NCI-H1436 treated with DMSO at 0.1 percent for 48 hours (cell line): ENCODE measurements around the gene LMTK3.
"Not testable (repeated sequence)": the region's sequence is repeated elsewhere in the genome, so short reads cannot be mapped to it uniquely, and the experiment has no call there.

Source experiments
- DNase-seq: peaks from one replicate; lab custom pipeline; 2025; lab: John Stamatoyannopoulos, UW

The LMTK3 gene

DNA sequence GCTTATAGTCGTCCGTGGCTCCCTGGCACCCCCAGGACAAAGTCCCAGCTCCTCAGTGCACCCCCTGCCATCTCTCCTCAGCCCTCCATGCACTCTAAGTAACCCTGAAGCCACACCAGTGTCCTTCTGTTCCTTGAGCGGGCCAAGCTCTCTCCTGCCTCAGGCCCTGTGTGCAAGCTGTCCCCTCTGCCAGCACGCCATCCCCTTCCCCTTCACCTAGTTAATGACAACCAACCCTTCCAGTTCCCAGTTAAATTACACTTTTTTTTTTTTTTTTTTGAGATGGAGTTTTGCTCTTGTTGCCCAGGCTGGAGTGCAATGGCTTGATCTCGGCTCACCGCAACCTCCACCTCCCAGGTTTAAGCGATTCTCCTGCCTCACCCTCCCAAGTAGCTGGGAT is 23.2 kb downstream of the LMTK3 start:
- DNase-seq = not testable (repeated sequence)

DNA sequence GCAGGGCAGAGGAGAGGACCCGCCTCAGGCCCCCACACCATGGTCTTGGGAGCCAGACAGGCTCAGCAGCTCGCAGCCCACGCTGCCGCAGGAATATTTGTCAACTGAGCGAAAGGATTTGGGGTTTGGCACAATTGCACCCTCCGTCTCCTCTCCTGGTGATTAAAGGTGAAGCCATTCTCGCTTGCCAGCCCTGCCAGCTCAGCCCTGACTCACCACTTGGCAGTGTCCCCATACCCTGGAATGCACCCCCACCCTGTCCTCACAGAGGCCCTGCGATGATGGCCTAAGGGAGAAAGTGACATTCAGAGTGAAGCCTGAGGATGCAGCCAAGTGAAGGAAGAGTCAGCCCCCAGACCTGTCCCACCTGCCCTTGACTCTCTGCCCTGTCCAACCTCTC is 23.7 kb downstream of the LMTK3 start:
- DNase-seq = no peak

DNA sequence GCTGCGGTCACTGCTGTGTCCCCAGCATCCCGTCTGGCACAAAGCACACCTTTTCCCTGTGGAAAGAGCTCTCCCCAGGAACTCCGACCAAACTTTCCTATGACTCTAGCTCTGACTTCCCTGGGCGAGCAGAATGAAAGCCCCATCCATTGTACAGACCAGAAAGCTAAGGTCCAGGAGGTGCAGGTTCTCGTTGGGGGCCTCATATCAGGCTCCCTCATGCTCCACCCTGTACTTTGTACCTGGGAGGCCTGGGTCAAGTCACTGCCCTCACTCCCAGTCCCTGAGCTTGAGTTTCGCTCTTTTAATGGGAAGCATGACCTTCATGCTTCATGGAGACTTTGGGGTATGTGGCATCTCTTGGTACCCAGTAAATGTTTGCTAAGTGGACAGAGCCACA is 24.1 kb downstream of the LMTK3 start:
- DNase-seq = no peak

DNA sequence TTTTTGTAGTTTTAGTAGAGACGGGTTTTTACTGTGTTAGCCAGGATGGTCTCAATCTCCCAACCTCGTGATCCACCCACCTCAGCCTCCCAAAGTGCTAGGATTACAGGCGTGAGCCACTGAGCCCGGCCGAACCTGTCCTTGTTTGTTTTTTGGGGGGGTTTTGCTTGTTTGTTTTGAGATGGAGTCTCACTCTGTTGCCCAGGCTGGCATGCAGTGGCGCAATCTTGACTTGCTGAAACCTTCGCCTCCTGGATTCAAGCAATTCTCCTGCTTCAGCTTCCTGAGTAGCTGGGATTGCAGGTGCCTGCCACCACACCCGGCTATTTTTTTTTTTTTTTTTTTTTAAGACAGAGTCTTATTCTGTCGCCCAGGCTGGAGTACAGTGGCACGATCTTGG is 24.9 kb downstream of the LMTK3 start:
- DNase-seq = not testable (repeated sequence)

DNA sequence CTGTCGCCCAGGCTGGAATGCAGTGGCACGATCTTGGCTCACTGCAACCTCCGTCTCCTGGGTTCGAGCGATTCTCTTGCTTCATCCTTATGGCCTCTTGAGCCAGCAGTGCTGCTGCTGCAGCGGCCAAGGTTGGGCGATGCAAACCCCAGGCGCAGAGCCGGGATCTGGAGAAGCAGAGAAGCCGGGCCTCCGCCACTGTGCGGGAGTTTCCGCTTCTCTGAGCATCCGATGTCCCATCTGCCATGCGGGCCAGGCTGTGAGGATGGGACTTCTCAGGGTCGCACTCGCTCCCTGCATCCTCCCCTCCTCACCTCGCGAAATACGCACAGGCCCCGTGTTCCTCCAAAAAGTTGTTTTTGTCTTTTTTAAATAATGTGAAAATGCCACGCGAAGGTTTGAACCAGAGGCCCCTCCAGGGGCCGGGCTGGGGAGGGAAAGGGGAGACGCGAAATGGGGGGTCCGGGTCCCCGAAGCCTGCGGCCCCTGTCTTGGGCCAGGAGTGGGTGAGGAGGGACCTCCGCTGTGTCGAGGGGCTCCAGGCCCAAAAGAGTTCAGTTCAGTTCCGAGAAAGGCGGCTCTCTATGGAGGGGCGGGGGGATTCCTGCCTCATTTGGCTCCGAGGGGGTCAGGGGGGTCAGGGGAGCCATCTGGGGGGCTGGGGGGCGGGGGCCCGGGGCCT is 26.6 kb downstream of the LMTK3 start:
- no peak for DNase-seq

DNA sequence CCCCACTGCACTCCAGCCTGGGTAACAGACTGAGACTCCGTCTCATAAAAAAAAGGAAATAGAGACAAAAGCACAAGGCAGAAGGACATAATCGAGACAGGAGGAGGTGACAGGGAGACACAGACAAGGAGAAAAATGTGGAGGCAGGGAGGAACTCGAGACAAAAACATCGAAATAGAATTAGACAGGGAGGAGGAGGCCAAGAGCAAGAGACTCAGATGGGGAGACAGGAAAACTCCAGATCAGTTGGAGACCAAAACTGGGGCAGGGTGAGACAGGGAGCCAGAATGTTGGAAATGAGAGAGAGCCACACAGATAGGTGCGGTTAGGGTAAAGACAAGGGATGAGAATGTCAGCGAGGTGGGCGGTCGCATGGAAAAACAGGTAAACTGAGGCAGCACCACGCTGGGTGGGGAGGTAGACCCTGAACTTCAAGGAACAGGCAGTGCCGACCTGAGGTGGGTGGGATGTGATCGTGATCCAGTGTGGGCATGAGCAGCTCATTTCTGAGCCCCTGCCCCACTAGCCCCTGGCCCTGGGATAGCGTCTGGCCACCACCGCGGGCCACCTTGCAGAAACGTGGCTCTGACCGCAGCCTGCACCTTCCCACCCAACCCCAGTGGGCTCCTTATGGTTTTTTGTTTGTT is 27.3 kb downstream of the LMTK3 start:
- DNase-seq = no peak

DNA sequence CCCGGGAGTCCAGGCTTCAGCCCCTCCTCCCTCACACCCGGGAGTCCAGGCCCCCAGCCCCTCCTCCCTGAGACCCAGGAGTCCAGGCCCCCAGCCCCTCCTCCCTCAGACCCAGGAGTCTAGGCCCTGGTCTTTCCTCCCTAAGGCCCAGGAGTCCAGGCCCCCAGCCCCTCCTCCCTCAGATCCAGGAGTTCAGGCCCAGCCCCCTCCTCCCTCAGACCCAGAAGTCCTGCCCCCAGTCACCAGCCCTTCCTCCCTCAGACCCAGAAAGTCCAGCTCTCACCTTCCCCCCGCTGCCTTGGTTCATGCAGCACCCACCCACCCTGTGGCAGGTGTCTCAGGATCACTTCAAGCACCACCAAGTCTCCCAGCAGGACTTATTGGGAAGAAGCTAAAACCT is 28.3 kb downstream of the LMTK3 start:
- no peak for DNase-seq

DNA sequence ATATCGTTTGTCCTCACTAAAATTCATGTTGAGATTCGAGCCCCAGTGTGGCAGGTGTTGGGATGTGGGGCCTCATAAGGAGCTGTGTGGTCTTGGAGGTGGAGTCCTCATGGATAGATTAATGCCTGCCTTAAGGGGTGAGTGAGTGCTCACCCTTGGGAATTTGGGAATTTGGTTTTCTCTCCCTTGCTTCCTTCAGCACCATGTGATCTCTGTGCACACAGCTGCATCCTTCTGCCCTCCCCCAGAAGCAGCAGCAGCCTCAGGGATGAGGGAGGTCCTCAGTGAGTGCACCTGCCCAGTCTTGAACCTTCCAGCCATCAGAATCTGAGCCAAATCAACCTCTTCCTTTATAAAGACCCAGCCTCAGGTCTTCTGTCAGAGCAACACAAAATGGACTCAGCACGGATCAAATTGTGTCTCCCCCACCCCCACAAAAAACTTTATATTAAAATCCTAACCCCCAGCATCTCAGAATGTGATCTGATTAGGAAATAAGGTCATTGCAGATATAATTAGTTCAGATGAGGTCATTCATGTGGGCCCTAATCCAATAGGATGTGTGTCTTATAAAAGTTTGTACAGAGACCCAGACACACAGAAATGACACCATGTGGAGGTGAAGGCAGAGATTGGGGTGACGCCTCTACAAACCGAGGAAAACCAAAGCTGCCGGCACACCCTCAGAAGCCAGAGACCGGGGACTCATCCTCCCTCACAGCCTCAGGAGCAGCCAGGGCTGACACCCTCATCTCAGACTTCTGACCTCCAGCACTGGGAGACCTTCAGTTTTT is 29.6 kb downstream of the LMTK3 start:
- no peak for DNase-seq

DNA sequence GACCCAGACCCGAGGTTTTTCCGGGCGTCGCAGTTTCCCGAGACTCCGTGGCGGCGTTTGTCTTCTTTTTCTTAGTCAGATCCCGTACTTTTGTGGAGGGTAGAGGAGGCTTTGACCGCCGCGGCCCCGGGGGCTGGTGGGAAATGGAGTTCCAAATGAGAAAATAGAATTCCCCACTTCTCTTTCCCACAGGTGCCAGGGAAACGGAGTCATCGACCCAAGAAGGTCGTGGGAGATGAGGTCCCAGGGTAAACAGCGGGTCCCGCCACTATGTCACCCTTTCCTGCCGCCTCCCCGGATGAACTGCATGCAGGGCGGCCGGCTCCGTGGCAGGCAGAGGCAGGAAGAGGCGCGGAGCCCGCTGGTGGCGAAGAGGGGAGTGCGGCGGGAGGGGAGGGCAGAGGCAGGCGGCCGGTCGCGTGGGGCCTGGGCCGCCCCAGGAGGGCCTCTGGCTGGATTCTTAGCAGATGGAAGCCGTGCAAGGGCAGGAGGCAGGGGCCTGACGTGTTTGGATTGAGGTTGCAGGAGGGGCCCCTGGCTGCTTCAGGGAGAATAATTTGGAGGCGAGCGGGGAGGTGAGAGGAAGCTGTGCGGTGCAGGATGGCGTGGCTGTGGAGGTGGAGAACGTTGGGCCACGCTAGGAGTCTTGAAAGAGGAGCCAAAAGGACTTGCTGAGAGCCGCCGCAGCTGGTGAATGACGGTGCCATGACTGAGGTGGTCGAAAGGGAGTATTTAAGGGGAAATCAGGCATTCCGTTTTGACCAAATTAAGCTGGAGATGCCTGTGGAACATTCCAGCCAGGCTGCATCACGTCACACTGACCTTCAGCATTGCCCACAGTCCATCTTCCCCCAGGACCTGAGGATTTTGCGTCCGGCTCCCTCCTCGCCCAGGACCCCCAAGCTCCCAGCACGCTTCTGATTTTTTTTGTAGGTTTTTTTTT is 30.8 kb downstream of the LMTK3 start:
- DNase-seq = no peak

DNA sequence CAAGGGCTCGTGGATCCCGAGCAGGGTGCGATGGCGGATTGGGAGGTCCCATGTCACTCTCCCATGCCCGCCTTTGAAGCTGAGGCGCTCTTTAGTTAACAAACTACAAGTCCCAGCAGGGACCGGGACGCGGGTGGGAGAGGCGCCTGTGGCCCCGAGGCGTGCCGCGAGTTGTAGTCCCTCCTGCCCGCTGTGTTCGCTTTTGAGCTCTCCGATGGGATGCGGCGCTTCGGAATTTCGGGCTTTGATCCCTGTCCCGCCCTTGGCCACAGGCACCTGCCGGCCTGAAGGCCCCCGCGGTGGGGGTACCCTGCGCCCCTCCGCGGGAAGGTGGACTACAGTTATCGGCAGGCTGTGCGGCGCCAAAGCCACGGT is 31.5 kb downstream of the LMTK3 start:
- no peak for DNase-seq

DNA sequence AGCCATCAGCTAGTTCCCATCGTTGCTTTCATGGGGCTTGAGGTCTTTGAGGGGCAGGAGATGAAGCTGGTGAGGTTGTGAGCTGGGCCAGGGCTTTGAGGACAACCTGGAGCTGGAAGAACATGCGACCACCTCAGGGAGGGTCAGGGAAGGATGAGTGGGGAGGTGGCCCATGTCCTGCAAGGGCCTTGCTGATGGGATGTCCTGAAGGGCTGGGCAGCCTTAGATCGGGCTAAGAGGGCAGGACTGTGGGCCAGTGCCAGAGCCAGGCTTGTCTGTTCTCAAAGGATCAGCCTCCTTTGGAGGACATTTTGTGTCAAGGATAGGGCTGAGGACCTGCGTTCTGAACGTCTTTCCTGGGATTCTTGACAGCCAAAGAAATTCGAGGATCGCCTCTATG is 31.9 kb downstream of the LMTK3 start:
- no peak for DNase-seq

DNA sequence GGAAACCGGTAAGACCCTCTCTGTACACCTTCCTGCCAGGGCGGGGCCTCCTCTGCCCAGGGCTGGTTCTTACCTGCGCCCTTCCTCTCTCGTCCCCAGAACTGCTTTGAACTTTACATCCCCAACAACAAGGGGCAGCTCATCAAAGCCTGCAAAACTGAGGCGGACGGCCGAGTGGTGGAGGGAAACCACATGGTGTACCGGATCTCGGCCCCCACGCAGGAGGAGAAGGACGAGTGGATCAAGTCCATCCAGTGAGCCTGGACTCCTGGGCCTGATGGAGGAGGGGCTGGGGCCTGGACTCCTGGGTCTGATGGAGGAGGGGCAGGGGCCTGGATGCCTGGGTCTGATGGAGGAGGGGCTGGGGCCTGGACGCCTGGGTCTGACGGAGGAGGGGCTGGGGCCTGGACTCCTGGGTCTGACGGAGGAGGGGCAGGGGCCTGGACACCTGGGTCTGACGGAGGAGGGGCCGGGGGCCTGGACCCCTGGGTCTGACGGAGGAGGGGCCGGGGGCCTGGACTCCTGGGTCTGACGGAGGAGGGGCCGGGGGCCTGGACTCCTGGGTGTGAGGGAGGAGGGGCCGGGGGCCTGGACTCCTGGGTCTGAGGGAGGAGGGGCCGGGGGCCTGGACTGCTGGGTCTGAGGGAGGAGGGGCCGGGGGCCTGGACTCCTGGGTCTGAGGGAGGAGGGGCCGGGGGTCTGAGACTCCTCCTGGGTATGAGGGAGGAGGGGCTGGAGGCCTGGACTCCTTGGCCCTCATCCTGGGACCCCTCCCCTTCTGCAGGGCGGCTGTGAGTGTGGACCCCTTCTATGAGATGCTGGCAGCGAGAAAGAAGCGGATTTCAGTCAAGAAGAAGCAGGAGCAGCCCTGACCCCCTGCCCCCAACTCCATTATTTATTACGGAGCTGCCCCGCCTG is 33.0 kb downstream of the LMTK3 start:
- DNase-seq = no peak

DNA sequence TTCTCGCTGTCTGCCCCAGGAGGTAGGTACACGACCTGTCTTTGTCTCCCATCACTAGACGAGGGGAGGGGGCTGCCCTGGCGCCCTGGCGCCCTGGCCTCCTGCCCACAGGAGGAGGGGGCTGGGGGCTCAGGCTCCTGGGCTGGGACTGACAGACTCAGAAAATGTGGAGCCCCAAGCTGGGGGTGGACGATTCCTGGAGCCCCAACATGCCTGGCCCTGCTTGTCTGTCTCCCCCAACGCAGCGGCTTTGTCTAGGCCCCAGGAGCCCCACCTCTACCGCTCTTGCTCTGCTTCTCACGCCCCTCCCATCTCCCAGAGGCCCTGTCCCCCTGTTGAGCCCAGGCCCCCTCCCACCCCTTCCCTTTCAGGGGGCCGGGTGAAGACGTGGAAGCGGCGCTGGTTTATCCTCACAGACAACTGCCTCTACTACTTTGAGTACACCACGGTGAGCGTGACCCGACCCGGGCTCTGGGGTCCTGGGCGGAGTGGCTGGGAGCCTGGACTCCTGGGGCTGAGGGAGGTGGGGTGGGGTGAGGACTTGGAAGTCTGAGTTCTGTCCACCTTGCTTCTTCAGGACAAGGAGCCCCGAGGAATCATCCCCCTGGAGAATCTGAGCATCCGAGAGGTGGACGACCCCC is 33.8 kb downstream of the LMTK3 start:
- no peak for DNase-seq

DNA sequence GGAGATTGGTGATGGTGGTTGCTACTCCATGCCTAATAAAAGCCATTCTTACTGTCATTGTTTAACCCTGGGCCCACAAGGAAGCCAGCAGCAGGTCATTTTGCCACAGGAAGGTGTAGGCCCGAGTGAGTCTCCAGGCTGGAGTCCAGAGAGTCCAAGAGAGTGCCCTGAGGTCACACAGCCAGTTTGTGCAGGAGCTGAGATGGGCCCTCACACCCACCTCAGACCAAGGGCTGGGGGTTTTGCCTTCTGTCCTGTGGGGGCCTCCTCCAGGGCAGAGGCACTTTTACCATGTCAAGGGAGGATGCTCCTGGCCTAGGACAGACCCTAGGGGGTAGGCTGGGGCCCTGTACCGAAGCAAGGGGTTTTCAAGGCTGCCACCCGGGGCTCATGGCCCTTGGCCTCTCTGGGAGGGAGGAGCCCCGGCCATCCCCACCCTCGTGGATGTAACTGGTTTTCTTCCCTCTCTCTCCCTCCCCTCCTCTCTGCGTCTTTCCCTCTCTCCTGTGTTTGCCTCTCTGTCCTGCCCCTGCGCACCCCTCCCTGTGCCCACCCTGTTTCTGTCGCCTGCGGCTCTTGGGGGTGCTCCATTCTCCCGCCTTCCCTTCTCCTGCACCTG is 34.5 kb downstream of the LMTK3 start:
- no peak for DNase-seq

DNA sequence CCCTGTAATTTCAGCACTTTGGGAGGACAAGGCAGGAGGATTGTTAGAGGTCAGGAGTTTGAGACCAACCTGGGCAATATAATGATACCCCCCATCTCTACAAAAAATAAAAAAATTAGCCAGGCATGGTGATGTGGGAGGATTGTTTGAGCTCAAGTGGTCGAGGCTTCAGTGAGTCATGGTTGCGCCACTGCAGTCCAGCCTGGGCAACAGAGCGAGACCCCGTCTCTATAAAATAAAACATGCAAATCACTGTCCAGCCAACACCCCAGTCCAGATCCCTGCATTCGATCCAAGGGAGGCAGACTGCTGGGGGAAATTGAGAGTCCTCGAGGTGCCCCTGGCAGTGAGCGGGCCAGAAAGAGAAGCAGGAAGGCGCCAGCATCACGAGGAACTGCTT is 35.5 kb downstream of the LMTK3 start:
- DNase-seq = no peak

DNA sequence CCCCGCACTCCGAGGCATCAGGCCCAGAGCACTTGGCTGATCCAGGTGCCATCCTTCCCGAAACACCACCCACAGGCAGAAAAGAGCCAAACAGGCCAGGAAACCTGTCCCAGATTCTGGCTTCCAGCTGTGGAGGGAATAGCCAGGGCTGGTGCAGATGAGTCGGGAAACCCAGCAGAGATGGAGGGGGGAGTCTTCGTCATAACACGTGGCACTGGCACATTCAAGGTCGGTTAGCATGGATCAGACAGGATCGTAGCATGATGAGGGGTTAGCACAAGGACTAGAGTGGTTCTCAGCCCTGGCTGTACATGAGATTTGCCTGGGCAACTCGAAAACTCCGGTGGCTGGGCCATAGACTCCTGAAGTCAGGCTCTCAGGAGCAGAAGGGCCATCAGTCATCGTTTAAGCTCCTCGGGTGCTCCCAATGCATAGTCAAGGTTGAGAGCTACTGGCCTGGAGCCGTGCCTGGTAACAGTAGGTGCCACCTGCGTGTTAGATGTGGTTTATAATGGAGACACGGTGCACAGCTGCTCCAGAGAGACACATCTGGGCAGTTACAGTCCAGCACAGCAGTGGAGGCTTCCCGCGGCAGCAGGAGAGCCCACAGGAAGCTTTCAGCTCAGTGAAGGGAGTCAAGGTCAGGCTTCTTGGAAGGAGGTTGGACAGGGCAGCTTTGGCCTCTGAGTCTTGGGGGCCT is 36.1 kb downstream of the LMTK3 start:
- no peak for DNase-seq

DNA sequence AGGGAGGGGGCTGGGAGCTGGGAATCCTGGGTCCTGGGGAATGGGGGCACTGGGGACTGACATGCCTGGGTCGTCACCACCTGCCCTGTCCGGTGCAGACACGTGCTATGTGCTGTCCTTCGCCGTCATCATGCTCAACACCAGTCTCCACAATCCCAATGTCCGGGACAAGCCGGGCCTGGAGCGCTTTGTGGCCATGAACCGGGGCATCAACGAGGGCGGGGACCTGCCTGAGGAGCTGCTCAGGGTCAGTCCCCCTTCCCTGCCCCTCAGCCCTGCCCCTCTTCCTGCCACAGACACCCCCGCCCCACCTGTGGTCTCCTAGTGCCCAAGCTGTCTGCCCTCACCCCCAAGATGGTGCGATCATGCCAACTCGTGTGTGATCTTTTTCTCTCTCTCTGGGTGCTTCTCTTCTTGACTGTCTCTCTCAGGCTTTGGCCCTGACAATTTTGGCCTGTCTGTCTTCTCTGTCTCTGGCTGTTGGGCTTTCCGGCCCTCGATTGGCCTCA is 37.5 kb downstream of the LMTK3 start:
- DNase-seq = no peak

DNA sequence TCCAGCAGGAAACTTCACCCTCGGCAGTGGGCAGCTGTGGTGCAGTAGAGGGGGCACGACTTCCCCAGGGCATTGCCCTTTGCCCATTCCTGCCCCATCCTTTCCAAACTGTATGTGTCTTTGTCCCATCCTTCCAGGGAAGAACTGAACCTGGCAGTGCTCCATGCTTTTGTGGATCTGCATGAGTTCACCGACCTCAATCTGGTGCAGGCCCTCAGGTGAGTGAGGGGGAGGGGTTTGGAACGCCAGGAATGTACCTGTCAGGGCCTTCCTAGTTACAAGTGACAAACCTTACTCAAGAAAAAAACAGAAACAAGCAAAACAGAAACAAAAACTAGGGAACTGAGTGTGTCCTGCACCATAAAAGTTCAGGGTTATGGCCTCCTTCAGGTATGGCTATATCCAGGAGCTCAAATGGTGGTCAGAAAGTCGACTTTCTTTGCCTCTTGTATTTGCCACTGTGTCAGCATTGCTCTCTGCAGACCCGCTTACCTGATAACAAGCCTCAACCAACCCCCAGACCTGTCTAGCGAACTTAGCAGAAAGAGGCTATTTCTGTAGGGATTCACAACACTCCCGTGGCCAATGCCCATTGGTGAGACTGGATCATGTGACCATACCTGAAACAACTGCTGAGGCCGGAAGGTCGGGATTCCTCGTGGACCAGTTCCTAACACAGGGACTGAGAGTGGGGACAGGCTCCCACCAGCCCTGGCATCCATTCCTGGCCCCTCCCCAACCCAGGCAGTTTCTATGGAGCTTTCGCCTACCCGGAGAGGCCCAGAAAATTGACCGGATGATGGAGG is 38.3 kb downstream of the LMTK3 start:
- DNase-seq = no peak
